ENCODE measurements around the gene TMEM9.

DNA sequence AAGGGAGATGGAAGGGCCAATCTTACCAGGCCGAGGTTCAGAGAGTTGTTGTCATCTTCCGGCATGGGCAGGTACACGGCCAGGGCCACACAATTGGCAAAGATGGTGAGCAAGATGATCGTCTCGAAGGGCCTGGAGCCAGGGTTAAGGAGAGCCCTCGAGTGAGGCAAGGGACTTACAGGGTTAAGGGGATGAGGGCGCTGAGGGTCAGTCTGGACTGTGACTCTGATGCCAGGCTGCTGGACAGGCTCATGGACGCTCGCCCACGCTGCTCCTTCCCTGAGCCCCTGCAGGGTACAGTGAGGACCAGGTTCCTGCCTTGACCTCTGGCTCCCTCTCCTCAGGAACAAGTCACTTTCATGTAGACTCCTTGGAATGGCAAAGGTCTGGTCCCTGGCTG, 44.1 kb downstream of the TMEM9 start:
- TF ChIP-seq LEF1 (IDR thresholded peaks at IDR 0.05; ENCODE audit: borderline replicate concordance) = no peak
- TF ChIP-seq SP1 (IDR thresholded peaks at IDR 0.05) = no peak
- TF ChIP-seq L3MBTL2 (conservative IDR thresholded peaks at IDR 0.05) = no peak
- TF ChIP-seq SUZ12 (IDR thresholded peaks at IDR 0.05) = no peak
- TF ChIP-seq ARNT (IDR thresholded peaks at IDR 0.05) = no peak
- TF ChIP-seq ELF4 (IDR thresholded peaks at IDR 0.05) = no peak
- no peak for TF ChIP-seq TARDBP (IDR thresholded peaks at IDR 0.05)
- no peak for TF ChIP-seq FOXM1 (IDR thresholded peaks at IDR 0.05; ENCODE audit: borderline replicate concordance)

Measured in HEK293T (cell line).